GM19395 (cell line): ENCODE measurements around the gene LAP3.
A peak's percentile ranks its signal among the peaks of the same experiment; 100 is the strongest.

ENCODE experiments used
- ATAC-seq: cut with Tn5 transposase; IDR thresholded peaks from one replicate; pipeline ENCODE4 v1.9.1; 2021; ENCODE audit warnings: mild to moderate bottlenecking, moderate library complexity; ENCODE audit not compliant: unreplicated experiment

The LAP3 gene

GRCh38 chr4:17614416-17615299 lies 37.7 kb downstream of the LAP3 start, which contains the start of gene MED28:
MED28 (plus strand) TSS chr4:17614641; CDS start chr4:17614655, 14 bp downstream.
- peak; percentile 96 for ATAC-seq

- no peak for ATAC-seq
Measured at GRCh38 chr4:17616283-17616682, 39.3 kb downstream of the LAP3 start.

- ATAC-seq = no peak
Measured at GRCh38 chr4:17618926-17619325, 41.9 kb downstream of the LAP3 start.

GRCh38 chr4:17619416-17620105 lies 42.6 kb downstream of the LAP3 start:
- no peak for ATAC-seq

GRCh38 chr4:17623451-17624001 lies 46.5 kb downstream of the LAP3 start:
- ATAC-seq = no peak

GRCh38 chr4:17624821-17625220 lies 47.8 kb downstream of the LAP3 start:
- no peak for ATAC-seq

GRCh38 chr4:17630228-17630627 lies 53.2 kb downstream of the LAP3 start:
- ATAC-seq = no peak

GRCh38 chr4:17633600-17633999 lies 56.6 kb downstream of the LAP3 start:
- ATAC-seq = no peak

- no peak for ATAC-seq
Measured at GRCh38 chr4:17635056-17635455, 58.1 kb downstream of the LAP3 start.

GRCh38 chr4:17636341-17636695 lies 59.3 kb downstream of the LAP3 start:
- peak; percentile 4 for ATAC-seq

GRCh38 chr4:17636696-17637622 lies 60.0 kb downstream of the LAP3 start:
- peak; percentile 93 for ATAC-seq

GRCh38 chr4:17639136-17639535 lies 62.1 kb downstream of the LAP3 start:
- ATAC-seq = no peak

- ATAC-seq = no peak
Measured at GRCh38 chr4:17642398-17642783, 65.4 kb downstream of the LAP3 start.

GRCh38 chr4:17646693-17647092 lies 69.7 kb downstream of the LAP3 start:
- ATAC-seq = no peak

- ATAC-seq = no peak
Measured at GRCh38 chr4:17647176-17647806, 70.3 kb downstream of the LAP3 start.

GRCh38 chr4:17647927-17648326 lies 70.9 kb downstream of the LAP3 start:
- no peak for ATAC-seq

- no peak for ATAC-seq
Measured at GRCh38 chr4:17650406-17650805, 73.4 kb downstream of the LAP3 start.

- ATAC-seq = no peak
Measured at GRCh38 chr4:17654701-17655100, 77.7 kb downstream of the LAP3 start.

- no peak for ATAC-seq
Measured at GRCh38 chr4:17657090-17657489, 80.1 kb downstream of the LAP3 start.
